GM12875 (cell line): Measurements from ENCODE around the gene RSL1D1.

Experiments
- H3K4me3 ChIP-seq: one replicate; pipeline ENCODE4 v1.5.1; 2011; ENCODE audit warnings: low read depth, low read length, control low read depth
- TF ChIP-seq, protein P1 (sequence below): IDR thresholded peaks from 2 replicates; pipeline ENCODE4 v1.5.1; 2011; ENCODE audit warnings: low read depth, mild to moderate bottlenecking, control low read depth, inconsistent platforms, low read length, moderate library complexity, borderline replicate concordance; ENCODE audit not compliant: insufficient read depth

Gene RSL1D1

DNA sequence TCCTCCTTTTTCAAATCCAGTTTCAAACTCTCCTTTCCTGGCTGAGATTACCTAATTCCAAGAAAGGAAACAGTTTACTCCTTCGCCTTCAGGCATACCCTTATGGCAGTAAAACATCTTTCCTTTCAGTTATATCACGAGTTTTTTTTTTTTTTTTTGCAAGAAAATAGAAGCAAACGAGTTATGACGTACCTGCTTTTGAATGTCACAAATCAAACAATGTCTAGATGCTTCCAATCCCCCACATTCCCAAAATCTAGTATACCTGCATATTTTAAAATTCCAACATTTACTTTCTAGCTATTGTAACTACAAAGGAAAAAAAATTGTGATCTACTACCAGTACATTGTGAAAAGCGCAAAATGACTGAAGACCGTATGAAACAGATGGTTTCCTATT lies 35.5 kb upstream of the RSL1D1 start:
- H3K4me3 ChIP-seq: no peak overlapping the region
- TF ChIP-seq, protein P1, sequence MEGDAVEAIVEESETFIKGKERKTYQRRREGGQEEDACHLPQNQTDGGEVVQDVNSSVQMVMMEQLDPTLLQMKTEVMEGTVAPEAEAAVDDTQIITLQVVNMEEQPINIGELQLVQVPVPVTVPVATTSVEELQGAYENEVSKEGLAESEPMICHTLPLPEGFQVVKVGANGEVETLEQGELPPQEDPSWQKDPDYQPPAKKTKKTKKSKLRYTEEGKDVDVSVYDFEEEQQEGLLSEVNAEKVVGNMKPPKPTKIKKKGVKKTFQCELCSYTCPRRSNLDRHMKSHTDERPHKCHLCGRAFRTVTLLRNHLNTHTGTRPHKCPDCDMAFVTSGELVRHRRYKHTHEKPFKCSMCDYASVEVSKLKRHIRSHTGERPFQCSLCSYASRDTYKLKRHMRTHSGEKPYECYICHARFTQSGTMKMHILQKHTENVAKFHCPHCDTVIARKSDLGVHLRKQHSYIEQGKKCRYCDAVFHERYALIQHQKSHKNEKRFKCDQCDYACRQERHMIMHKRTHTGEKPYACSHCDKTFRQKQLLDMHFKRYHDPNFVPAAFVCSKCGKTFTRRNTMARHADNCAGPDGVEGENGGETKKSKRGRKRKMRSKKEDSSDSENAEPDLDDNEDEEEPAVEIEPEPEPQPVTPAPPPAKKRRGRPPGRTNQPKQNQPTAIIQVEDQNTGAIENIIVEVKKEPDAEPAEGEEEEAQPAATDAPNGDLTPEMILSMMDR: no peak

DNA sequence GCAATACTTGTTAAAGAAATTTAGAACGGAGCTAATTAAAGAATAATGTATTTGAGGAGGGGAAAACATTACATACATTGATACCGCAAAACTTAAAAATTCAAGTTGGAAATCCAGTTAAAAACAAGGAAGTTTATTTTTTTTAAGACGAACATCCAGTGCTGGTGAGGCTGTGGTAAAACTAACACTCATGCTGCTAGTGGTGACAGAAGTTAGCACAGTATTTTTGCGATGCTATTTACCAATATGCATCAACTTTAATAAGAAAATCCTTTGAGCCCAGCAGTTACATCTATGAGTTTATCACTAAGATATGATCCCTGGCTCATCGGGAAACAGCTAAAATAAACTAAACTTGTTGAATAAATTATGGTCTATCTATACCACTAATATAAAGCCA lies 32.7 kb upstream of the RSL1D1 start:
- TF ChIP-seq, protein P1: no peak
- no peak overlapping the region for H3K4me3 ChIP-seq

DNA sequence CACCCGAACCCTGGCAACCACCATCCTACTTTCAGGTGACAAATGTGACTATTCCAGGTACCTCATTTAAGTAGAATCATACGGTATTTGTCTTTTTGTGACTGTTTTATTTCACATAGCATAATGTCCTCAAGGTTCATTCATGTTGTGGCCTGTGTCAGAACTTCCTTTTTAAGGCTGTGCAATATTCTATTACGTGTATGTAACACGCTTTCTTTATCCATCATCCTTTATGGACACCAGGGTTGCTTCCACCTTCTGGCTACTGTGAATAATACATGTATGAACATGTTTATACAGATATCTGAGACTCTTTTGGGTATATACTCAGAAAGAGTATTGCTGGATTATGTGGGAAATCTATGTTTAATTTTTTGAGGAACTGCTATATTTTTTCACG lies 28.7 kb upstream of the RSL1D1 start:
- no peak overlapping the region for H3K4me3 ChIP-seq
- TF ChIP-seq, protein P1: no peak

DNA sequence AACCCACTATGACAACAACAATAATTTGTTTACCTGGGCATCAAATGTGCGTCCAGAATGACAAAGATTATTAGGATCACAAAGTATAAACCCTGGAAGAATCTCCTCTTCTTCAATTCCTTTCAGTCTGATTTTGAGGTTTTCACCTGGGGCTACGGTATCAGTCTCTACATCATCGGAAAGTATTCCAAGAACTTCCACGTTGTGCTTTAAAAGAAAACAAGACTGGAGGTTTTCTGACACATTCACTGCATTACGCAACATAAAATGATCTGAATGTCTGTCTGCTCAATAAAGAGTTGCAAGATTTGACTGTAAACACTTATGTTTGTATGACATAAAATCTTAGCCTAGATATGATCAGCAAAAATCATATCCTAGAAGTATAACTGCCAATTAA lies 26.0 kb upstream of the RSL1D1 start:
- H3K4me3 ChIP-seq: no peak overlapping the region
- TF ChIP-seq, protein P1: no peak

DNA sequence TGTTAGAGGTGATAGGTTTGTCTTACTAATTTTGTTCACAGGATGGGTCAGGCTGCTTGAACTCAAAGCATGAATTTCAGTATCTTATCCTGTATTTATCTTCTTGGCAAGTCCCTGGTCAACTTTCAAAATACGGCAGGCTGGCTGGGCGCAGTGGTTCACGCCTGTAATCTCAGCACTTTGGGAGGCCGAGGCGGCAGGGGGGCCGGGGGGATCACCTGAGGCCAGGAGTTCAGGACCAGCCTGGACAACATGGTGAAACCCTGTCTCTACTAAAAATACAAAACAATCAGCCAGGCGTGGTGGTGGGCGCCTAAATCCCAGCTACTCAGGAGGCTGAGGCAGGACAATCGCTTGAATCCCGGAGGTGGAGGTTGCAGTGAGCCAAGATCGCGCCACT lies 25.0 kb upstream of the RSL1D1 start:
- no peak overlapping the region for H3K4me3 ChIP-seq
- TF ChIP-seq, protein P1: no peak

DNA sequence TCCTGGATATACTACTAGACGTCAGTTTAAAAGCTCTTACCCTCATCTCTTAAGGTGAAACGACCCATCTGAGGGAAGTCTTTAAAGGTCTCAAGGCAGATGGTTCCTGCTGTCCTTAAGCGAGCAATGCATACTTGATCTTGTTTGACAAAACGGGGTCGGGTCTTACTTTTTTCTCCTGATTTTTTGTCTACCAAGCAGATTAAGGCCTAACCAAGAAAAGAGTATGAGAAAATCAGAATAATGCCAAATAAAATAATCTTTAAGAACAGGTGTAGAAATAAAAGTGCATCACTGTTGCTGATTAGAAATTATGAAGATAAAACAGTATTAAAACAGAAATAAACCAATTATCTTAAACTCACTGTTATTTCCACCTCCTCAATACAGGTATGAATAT lies 24.4 kb upstream of the RSL1D1 start:
- TF ChIP-seq, protein P1: no peak
- H3K4me3 ChIP-seq: no peak overlapping the region

DNA sequence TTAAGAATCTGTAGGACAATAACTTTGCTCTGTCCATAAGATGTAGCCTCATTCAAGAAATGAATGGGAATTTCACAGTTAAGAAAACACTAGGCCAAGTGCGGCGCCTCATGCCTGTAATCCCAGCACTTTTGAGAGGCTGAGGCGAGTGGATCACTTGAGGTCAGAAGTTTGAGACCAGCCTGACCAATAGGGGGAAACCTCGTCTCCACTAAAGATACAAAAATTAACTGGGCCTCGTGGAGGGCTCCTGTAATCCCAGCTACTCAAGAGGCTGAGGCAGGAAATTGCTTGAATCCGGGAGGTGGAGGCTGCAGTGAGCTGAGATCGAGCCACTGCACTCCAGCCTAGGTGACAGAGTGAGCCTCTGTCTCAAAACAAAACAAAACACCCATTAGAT lies 19.9 kb upstream of the RSL1D1 start:
- no peak overlapping the region for H3K4me3 ChIP-seq
- TF ChIP-seq, protein P1: no peak
